GM21786 (cell line): ENCODE results near the gene SRSF1.
A peak's percentile ranks its signal among the peaks of the same experiment; 100 is the strongest.
"Not testable (repeated sequence)": the region's sequence is repeated elsewhere in the genome, so short reads cannot be mapped to it uniquely, and the experiment has no call there.

Experiments
- ATAC-seq: cut with Tn5 transposase; IDR thresholded peaks from one replicate; pipeline ENCODE4 v1.9.1; 2021; ENCODE audit not compliant: unreplicated experiment

The SRSF1 gene

DNA sequence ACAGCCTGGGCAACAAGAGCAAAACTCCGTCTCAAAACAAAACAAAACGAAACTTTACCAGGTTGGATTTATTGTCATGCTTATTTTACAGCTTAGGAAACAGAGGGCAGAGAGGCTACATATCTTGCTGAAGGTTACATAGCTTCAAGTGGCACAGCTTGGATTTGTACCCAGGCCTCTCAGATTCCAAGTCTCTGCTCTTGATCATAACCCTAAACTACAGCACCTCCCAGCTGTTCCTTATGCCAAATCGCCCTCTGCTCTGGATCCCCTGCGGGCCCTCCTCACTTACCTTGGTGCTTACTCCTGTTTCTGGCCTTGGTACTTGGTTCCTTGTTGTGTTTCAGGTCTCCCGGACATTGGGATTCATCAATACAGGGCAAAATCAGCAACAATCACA lies 40.2 kb downstream of the SRSF1 start:
- no peak for ATAC-seq

- ATAC-seq: no peak
These were observed 40.8 kb downstream of the SRSF1 start for GRCh38 chr17:57966246-57966645.

- no peak for ATAC-seq
These were observed 41.4 kb downstream of the SRSF1 start for GRCh38 chr17:57965521-57966160.

DNA sequence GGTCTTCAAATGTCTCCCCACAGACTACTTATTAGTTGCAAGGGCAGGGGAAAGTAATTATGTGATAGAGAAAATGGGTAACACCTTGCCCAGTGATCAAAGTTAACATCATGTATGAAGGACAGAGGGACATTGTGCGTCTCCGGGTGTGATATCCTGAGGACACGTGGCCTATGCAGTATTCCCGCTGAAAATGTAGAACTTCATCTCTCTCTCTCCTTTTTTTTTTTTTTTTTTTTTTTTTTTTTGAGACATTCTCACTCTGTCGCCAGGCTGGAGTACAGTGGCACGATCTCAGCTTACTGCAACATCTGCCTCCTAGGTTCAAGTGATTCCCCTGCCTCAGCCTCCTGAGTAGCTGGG lies 43.9 kb downstream of the SRSF1 start:
- no peak for ATAC-seq

GRCh38 chr17:57962279-57963148 lies 44.5 kb downstream of the SRSF1 start:
- ATAC-seq: no peak

GRCh38 chr17:57959929-57960328 lies 47.1 kb downstream of the SRSF1 start:
- ATAC-seq: no peak

- ATAC-seq: not testable (repeated sequence)
These were observed 48.7 kb downstream of the SRSF1 start for GRCh38 chr17:57958391-57958790.

DNA sequence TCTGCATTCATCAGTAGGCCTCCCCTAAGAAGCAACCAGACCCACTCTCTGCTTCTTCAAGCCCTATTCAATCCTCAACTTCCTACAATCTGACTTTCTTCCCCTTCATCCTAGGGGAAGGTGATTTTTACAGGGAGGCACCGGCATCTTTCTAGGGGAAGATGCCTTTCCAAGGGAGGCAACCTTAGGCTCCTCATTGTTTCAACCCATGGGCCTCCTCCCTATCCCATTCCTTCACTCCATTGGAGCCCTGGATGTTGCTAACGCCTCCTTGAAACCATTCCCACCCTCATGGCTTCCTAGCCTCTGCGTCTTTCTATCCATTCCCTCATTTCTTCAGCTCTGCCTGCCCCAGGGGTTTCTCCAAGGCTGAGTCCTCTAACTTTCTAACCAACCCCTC lies 49.2 kb downstream of the SRSF1 start:
- no peak for ATAC-seq

DNA sequence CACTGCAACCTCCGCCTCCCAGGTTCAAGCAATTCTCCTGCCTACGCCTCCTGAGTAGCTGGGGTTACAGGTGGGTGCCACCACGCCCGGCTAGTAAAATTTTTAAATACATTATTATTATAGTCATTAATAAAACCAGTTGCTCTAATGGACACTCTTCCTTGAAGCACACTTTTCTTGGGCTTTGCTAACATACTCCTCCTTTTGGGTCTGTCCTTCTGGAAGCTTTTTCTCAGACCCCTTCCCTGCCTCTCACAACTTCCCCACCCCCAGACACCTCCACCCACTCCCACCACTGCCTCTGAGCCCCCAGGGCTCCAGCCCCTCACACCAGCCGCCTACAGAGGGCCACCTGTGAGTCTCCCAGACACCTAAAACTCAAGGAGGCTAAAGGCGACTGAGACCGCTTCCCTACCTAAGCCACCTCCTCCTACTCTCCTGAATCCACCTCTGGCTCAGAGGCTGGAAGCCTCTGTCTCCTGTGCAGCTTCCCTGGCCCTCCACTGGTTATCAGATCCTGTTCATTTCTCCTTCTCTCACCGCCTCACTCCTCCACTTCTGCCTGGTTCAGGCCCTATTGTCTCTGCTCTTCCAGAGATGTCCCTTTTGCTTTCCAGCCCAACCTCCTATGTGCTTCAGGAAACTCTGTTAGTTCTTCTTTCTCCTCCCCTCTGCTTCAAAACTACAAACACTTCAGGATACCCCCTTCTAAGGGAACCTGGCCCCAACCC lies 49.8 kb downstream of the SRSF1 start:
- ATAC-seq: no peak

DNA sequence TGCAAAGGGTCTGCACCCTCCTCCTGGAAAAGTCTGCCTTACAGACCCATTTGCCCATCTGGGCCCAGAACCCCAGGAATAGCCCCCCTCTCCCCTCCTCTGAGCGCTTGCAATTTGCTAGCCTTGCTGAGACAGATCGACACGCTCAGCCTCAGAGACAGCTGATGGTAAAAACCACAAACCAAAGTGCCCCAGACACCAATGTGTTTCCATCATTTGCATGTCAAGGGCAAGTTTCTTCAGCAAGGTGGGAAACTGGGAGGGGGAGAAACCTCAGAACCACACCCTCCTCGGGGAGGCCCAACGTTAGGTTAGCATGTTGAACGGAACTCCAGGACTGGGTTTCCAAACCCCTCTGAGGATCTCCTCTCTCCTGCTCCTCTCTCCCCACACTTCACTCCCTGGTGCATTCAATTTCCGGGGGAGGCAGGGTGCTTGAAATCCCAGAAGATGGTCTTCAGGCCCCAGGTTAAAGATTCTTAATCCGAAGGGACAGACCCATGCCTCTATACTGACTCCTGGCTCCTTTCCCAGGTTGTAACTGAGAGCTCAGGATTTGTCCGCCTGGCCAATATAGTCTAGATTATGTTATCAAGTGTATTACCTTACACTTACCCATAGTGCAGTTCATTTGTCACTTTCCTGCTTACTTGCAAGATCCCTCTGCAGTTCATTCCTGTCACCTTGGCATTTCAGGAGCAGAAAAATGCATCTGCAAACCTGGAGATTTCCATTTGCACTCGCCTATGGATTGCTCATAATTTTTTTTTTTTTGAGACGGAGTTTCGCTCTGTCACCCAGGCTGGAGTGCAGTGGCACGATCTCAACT lies 50.5 kb downstream of the SRSF1 start:
- peak; percentile 61 for ATAC-seq

DNA sequence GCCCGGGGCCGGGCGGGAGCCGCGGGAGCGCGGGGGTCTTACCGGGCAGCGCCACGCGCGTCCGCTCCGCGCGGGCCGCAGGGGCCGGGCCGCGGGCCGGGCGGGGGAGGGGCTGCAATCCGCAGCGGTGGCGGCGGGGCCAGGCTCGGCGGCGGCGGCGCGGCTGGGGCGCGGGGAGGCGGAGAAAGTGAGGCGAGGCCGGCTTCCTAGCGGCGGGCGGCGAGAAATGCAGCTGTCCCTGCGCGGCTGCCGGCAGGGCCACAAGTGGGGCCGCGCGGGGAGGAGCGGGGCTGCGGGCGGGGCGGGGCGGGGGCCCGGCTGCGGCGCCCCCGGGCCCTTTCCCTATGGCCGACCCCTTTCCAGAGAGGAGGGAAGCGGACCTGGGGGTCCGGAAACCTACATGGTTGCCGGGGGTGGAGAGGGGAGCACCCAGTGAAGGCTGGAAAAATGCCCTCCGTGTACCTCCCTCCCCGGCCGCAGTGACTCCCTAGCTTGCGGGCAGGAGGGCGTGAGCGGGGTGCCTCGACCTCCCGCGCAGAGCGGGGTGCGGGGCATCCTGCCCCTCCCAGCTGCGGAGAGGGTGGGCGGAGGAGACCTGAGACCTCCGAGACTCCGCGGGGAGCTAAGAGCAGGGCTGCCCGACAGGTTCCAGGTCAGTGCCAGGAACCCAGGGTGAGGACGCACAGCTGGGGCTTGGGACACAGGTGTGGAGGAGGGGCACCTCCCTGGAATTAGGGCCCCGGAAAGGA lies 51.7 kb downstream of the SRSF1 start, which contains the start of gene CUEDC1:
Gene CUEDC1, minus strand, starts transcription at position 230 of the 749 bp plus-strand sequence. CDS start 69,848 bp downstream, outside the sequence.
- ATAC-seq: no peak

- ATAC-seq: no peak
These were observed 52.5 kb downstream of the SRSF1 start for GRCh38 chr17:57954397-57955182.

- no peak for ATAC-seq
These were observed 53.2 kb downstream of the SRSF1 start for GRCh38 chr17:57953705-57954396.
